HepG2 (cell line): ENCODE data around the gene TTC6. TPM values are rescaled to one million over a fixed set of nuclear protein-coding genes. Genes with fewer than 3 reads are reported as not detected.
A peak's percentile ranks its signal among the peaks of the same experiment; 100 is the strongest.

Experiments
- ATF7-NPFF ChIP-seq: sonication (generic); formaldehyde crosslinking; IDR thresholded peaks from 2 replicates; pipeline ENCODE4 v1.8.1; 2023; ENCODE audit warnings: mild to moderate bottlenecking, low read depth, missing genetic modification reagents, moderate library complexity
- GRHL1 ChIP-seq: sonication (generic); formaldehyde crosslinking; conservative IDR thresholded peaks from 2 replicates; pipeline ENCODE4 v1.8.0; 2022; ENCODE audit warnings: missing genetic modification reagents
- HNF1A ChIP-seq, 2 experiments: sonication (generic) in 1 of 2; formaldehyde crosslinking in 1 of 2; IDR thresholded peaks; 2 replicates each; pipeline versions ENCODE4 v1.4.0 to v1.6.1; 2016 to 2020; ENCODE audit warnings: borderline replicate concordance in 1 of 2, low read depth in 1 of 2, mild to moderate bottlenecking in 1 of 2, missing genetic modification reagents in 1 of 2
- KLF9 ChIP-seq: IDR thresholded peaks from 2 replicates; pipeline ENCODE4 v1.6.1; 2016; ENCODE audit warnings: low read depth
- MEIS2 ChIP-seq: sonication (generic); formaldehyde crosslinking; IDR thresholded peaks from 2 replicates; pipeline ENCODE4 v1.9.0; 2021; ENCODE audit warnings: mild to moderate bottlenecking, missing genetic modification reagents
- MIXL1 ChIP-seq: IDR thresholded peaks from 2 replicates; pipeline ENCODE4 v1.6.1; 2016
- MXI1 ChIP-seq: IDR thresholded peaks from 3 replicates; pipeline ENCODE4 v1.6.1; 2012; ENCODE audit warnings: low read depth, low read length, inconsistent platforms, borderline replicate concordance
- MYC ChIP-seq: sonication (generic); formaldehyde crosslinking; IDR thresholded peaks from 2 replicates; pipeline ENCODE4 v1.9.0; 2021; ENCODE audit warnings: missing genetic modification reagents, borderline replicate concordance
- NR2C2 ChIP-seq: sonication (generic); formaldehyde crosslinking; IDR thresholded peaks from 2 replicates; pipeline ENCODE4 v1.4.0; 2020; ENCODE audit warnings: missing genetic modification reagents, mild to moderate bottlenecking, moderate library complexity, borderline replicate concordance
- RFX1 ChIP-seq: fragments of 450-650 bp; IDR thresholded peaks from 2 replicates; pipeline ENCODE4 v1.6.1; 2017
- SIX4 ChIP-seq: sonication (generic); formaldehyde crosslinking; IDR thresholded peaks from 2 replicates; pipeline ENCODE4 v1.4.0; 2020; ENCODE audit warnings: missing genetic modification reagents
- ZNF138 ChIP-seq: sonication (generic); formaldehyde crosslinking; IDR thresholded peaks from 2 replicates; pipeline ENCODE4 v1.5.0; 2020; ENCODE audit warnings: mild to moderate bottlenecking, low read depth, missing genetic modification reagents
- ZNF207 ChIP-seq: fragments of 450-650 bp; IDR thresholded peaks from 2 replicates; pipeline ENCODE4 v1.6.1; 2016; ENCODE audit warnings: antibody characterized with exemption, borderline replicate concordance
- ZNF589 ChIP-seq: sonication (generic); formaldehyde crosslinking; conservative IDR thresholded peaks from 2 replicates; pipeline ENCODE4 v1.8.0; 2022; ENCODE audit warnings: mild to moderate bottlenecking, moderate library complexity, missing genetic modification reagents
- ZNF777 ChIP-seq: sonication (generic); formaldehyde crosslinking; IDR thresholded peaks from 2 replicates; pipeline ENCODE4 v1.4.0; 2020; ENCODE audit warnings: missing genetic modification reagents
- ZNF788 ChIP-seq: sonication (generic); formaldehyde crosslinking; IDR thresholded peaks from 2 replicates; pipeline ENCODE4 v1.5.0; 2020; ENCODE audit warnings: mild to moderate bottlenecking, missing genetic modification reagents, borderline replicate concordance
- polyA plus RNA-seq, 8 experiments: library from polyadenylated mRNA; depleted of rRNA in 3 of 8; stranded (reverse) in 7 of 8; unstranded in 1 of 8; fragments of >200 nt; fragmentation: Illumina TruSeq in 4 of 8; extraction: Trizol in 4 of 8; gene quantifications; 2 replicates each; pipeline versions ENCODE4 v1.2.1 to v1.2.3, GENCODE V29; 2011 to 2016; ENCODE audit warnings: low read depth in 4 of 8, missing spikeins in 1 of 8, mixed read lengths in 1 of 8; ENCODE audit not compliant: insufficient read depth in 1 of 8
- total RNA-seq, 5 experiments: library from RNA; depleted of rRNA; stranded (reverse); fragments of >200 nt; fragmentation: Illumina TruSeq; extraction: Trizol; gene quantifications; 2 replicates each; pipeline ENCODE4 v1.2.3, GENCODE V29; 2016; ENCODE audit warnings: low read depth in 1 of 5
- TF ChIP-seq, protein P1 (sequence below): sonication (generic); formaldehyde crosslinking; IDR thresholded peaks from 2 replicates; pipeline ENCODE4 v1.4.0; 2020; ENCODE audit warnings: missing genetic modification reagents
- TF ChIP-seq, protein P2 (sequence below): sonication (generic); formaldehyde crosslinking; IDR thresholded peaks from 2 replicates; pipeline ENCODE4 v1.8.1; 2023; ENCODE audit warnings: mild to moderate bottlenecking, moderate library complexity, missing genetic modification reagents

The TTC6 gene
- total and polyA plus RNA-seq, 2 of the 13 experiments (the other 11 are each of a cell fraction or from before 2014, with no cell fraction given): 9.3 to 27.4 TPM

DNA sequence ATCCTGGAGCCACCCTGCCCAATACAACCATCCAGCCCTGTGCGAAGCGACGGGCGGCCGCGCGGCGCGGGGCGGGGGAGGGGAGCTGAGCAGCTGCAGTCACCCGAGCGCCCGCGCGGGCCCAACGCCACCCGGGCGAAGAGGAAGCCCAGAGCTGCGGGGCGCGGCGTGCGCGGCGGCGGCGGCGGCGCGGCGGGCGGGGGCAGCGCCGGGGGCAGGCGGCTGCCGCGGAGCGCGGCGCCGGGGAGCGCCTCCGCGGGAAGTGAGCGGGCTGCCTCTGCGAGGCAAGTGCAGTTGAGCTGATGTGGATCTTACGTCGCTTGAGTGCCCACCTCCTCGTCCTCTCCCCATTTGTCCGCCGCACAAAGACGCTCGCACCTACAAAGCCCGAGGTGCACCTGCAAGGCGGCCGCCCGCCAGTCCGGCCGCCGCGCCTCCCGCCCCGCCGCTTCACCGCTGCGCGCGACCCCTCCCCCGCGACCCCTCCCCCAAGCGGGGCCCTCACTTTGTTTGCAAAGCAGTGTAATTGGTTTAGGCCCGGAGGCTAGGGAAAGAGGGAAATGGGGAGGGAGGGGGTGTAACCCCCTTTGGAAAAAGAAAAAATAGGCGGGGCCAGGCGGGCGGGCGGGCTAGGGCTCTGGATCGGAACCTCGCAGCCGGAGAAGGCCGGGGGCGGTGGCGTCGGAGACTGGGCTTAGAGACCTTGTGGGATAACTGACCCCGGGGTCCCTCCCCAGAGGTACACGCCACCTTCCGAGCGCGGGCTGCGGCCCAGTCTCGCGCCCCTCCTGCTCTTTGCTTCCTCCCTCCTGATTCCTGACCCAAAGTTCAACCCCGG is at the start of gene TTC6, which contains the start of gene FOXA1 (continued):
- TF ChIP-seq MYC (CRISPR knock-in tag): peak; percentile 72
- peak; percentile 5 for TF ChIP-seq MEIS2 (CRISPR knock-in tag)
- no peak for TF ChIP-seq RFX1
- peak; percentile 80 for TF ChIP-seq ATF7-NPFF
- TF ChIP-seq ZNF777: peak; percentile 13
- TF ChIP-seq ZNF138 (CRISPR knock-in tag): 0 out of 2 replicates have a peak, but pooled peaks have one; percentile 47
- TF ChIP-seq NR2C2 (CRISPR knock-in tag): no peak
- TF ChIP-seq ZNF207: no peak
- no peak for TF ChIP-seq ZNF788 (CRISPR knock-in tag)
- TF ChIP-seq, protein P1, sequence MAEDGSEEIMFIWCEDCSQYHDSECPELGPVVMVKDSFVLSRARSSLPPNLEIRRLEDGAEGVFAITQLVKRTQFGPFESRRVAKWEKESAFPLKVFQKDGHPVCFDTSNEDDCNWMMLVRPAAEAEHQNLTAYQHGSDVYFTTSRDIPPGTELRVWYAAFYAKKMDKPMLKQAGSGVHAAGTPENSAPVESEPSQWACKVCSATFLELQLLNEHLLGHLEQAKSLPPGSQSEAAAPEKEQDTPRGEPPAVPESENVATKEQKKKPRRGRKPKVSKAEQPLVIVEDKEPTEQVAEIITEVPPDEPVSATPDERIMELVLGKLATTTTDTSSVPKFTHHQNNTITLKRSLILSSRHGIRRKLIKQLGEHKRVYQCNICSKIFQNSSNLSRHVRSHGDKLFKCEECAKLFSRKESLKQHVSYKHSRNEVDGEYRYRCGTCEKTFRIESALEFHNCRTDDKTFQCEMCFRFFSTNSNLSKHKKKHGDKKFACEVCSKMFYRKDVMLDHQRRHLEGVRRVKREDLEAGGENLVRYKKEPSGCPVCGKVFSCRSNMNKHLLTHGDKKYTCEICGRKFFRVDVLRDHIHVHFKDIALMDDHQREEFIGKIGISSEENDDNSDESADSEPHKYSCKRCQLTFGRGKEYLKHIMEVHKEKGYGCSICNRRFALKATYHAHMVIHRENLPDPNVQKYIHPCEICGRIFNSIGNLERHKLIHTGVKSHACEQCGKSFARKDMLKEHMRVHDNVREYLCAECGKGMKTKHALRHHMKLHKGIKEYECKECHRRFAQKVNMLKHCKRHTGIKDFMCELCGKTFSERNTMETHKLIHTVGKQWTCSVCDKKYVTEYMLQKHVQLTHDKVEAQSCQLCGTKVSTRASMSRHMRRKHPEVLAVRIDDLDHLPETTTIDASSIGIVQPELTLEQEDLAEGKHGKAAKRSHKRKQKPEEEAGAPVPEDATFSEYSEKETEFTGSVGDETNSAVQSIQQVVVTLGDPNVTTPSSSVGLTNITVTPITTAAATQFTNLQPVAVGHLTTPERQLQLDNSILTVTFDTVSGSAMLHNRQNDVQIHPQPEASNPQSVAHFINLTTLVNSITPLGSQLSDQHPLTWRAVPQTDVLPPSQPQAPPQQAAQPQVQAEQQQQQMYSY (CRISPR knock-in tag): 0 out of 2 replicates have a peak, but pooled peaks have one; percentile 29
- TF ChIP-seq MXI1: peak; percentile 14; the same call in 1 of the 3 replicates
- no peak; the same call in 1 of the 2 replicates for TF ChIP-seq HNF1A (IDR thresholded peaks at IDR 0.05; ENCODE audit: low read depth)
- no peak; the same call in 1 of the 2 replicates for TF ChIP-seq HNF1A (CRISPR knock-in tag; IDR thresholded peaks at IDR 0.05; ENCODE audit: borderline replicate concordance)
- no peak for TF ChIP-seq GRHL1 (CRISPR knock-in tag)
- no peak; the same call in 1 of the 2 replicates for TF ChIP-seq SIX4
- TF ChIP-seq, protein P2, sequence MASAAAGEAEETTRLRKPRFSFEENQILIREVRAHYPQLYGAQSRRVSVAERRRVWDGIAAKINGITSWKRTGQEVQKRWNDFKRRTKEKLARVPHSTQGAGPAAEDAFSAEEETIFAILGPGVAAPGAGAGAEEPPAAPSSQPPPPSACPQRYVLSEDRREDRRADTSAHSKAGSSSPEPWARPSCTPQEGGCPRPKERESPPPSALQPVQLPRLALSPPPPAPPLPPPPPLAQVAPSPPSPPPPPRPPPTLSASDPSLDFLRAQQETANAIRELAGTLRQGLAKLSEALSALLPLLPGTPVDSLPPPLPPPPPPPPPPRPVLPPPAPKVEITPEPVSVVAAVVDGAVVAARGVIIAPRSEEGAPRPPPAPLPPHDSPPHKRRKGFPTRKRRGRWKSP: peak; percentile 69; the same call in 1 of the 2 replicates
- TF ChIP-seq ZNF589 (CRISPR knock-in tag): no peak
- 0 out of 2 replicates have a peak, but pooled peaks have one; percentile 55 for TF ChIP-seq MIXL1 (CRISPR knock-in tag)
- peak; percentile 69; the same call in 1 of the 2 replicates for TF ChIP-seq KLF9 (CRISPR knock-in tag)
